ENCODE measurements around the gene ARHGDIB.

Gene ARHGDIB

GRCh38 chr12:14900521-14901227, 60.7 kb downstream of the ARHGDIB start:
- DNase-seq (no peak), ATAC-seq (replicated peaks) (no peak)
- H3K36me3 Mint-ChIP-seq: no peaks in the 10 kb centered on the region
- no peak overlapping the region for H3K27ac Mint-ChIP-seq
- no peaks in the 10 kb centered on the region for H3K27me3 Mint-ChIP-seq
- H3K4me3 Mint-ChIP-seq: no peak overlapping the region
- H3K4me1 Mint-ChIP-seq: peaks cover 0 to 7% of the 10 kb centered on the region in 2 donors
- H3K9me3 Mint-ChIP-seq: no peaks in the 10 kb centered on the region

GRCh38 chr12:14896521-14897169, 64.8 kb downstream of the ARHGDIB start:
- H3K4me1 Mint-ChIP-seq: no peaks in the 10 kb centered on the region
- no peak overlapping the region for H3K4me3 Mint-ChIP-seq
- H3K27ac Mint-ChIP-seq: no peak overlapping the region
- no peaks in the 10 kb centered on the region for H3K36me3 Mint-ChIP-seq
- no peaks in the 10 kb centered on the region for H3K9me3 Mint-ChIP-seq
- ATAC-seq (replicated peaks) (no peak), DNase-seq (no peak)
- H3K27me3 Mint-ChIP-seq: no peaks in the 10 kb centered on the region

- H3K27me3 Mint-ChIP-seq: peaks cover 5% of the 10 kb centered on the region in 2 donors
- H3K27ac Mint-ChIP-seq: no peak overlapping the region
- H3K4me3 Mint-ChIP-seq: no peak overlapping the region
- H3K9me3 Mint-ChIP-seq: no peaks in the 10 kb centered on the region
- ATAC-seq (replicated peaks): no peak
- no peaks in the 10 kb centered on the region for H3K4me1 Mint-ChIP-seq
- DNase-seq: no peak
- no peaks in the 10 kb centered on the region for H3K36me3 Mint-ChIP-seq
Observed at GRCh38 chr12:14893506-14894250, 67.7 kb downstream of the ARHGDIB start.

GRCh38 chr12:14892726-14893505, 68.5 kb downstream of the ARHGDIB start:
- no peak for ATAC-seq (replicated peaks)
- peaks cover 11% of the 10 kb centered on the region in 2 donors for H3K27me3 Mint-ChIP-seq
- H3K4me3 Mint-ChIP-seq: no peak overlapping the region
- no peaks in the 10 kb centered on the region for H3K9me3 Mint-ChIP-seq
- DNase-seq: no peak
- no peaks in the 10 kb centered on the region for H3K4me1 Mint-ChIP-seq
- H3K36me3 Mint-ChIP-seq: no peaks in the 10 kb centered on the region
- H3K27ac Mint-ChIP-seq: no peak overlapping the region
